IPS-15b (cell line): ENCODE data around the gene SMYD3.

Experiments used
- H3K27me3 ChIP-seq: one replicate; pipeline ENCODE4 v1.6.1; 2013; ENCODE audit warnings: low read length; ENCODE audit not compliant: control insufficient read depth, insufficient read depth
- H3K36me3 ChIP-seq: one replicate; pipeline ENCODE4 v1.6.1; 2013; ENCODE audit warnings: low read length; ENCODE audit not compliant: control insufficient read depth, insufficient read depth
- H3K4me1 ChIP-seq: one replicate; pipeline ENCODE4 v1.6.1; 2013; ENCODE audit warnings: mild to moderate bottlenecking, low read length; ENCODE audit not compliant: control insufficient read depth, insufficient read depth
- H3K4me3 ChIP-seq: one replicate; pipeline ENCODE4 v1.5.1; 2013; ENCODE audit warnings: low read depth, low read length
- H3K9ac ChIP-seq: one replicate; pipeline ENCODE4 v1.6.1; 2013; ENCODE audit warnings: low read depth, mild to moderate bottlenecking, low read length
- H3K9me3 ChIP-seq: one replicate; pipeline ENCODE4 v1.6.1; 2013; ENCODE audit warnings: mild to moderate bottlenecking, low read length; ENCODE audit not compliant: control insufficient read depth, insufficient read depth

The SMYD3 gene

DNA sequence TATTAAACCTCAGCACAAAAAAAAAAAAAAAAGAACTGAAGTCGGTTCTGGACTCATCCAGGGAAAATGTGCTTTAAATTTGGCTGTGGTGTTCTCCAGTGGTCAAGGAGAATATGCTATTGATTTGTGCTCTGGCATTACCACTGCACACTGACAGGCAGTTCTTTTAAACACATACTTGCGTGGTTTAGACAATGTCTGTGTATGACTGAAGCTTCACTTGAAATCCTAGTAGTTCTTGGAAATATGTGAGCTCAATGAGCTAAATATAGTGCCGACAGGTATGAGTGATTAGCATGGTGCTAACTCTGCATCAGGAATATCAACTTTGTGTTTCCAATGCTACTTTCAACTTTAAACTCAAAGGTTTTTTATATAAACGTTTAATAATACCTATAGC, 415.6 kb downstream of the SMYD3 start:
- Histone ChIP-seq H3K36me3 (no peaks in the 10 kb centered on the region), H3K27me3 (no peaks in the 10 kb centered on the region), H3K9ac (no peak overlapping the region), H3K4me3 (no peak overlapping the region), H3K4me1 (no peaks in the 10 kb centered on the region), H3K9me3 (no peaks in the 10 kb centered on the region)

GRCh38 chr1:246086191-246086590, 420.9 kb downstream of the SMYD3 start:
- no peaks in the 10 kb centered on the region for H3K27me3 ChIP-seq
- no peak overlapping the region for H3K9ac ChIP-seq
- H3K4me1 ChIP-seq: no peaks in the 10 kb centered on the region
- H3K4me3 ChIP-seq: no peak overlapping the region
- no peaks in the 10 kb centered on the region for H3K36me3 ChIP-seq
- H3K9me3 ChIP-seq: peaks cover 3% of the 10 kb centered on the region

GRCh38 chr1:246083416-246083815, 423.7 kb downstream of the SMYD3 start:
- Histone ChIP-seq H3K9me3 (peaks cover 3% of the 10 kb centered on the region), H3K9ac (no peak overlapping the region), H3K36me3 (no peaks in the 10 kb centered on the region), H3K27me3 (no peaks in the 10 kb centered on the region), H3K4me3 (no peak overlapping the region), H3K4me1 (no peaks in the 10 kb centered on the region)

- Histone ChIP-seq H3K4me1 (peaks cover under 1% of the 10 kb centered on the region), H3K9ac (no peak overlapping the region), H3K36me3 (no peaks in the 10 kb centered on the region), H3K4me3 (no peak overlapping the region), H3K27me3 (no peaks in the 10 kb centered on the region), H3K9me3 (peaks cover 3% of the 10 kb centered on the region)
Observed at GRCh38 chr1:246081856-246082668, 425.0 kb downstream of the SMYD3 start.

DNA sequence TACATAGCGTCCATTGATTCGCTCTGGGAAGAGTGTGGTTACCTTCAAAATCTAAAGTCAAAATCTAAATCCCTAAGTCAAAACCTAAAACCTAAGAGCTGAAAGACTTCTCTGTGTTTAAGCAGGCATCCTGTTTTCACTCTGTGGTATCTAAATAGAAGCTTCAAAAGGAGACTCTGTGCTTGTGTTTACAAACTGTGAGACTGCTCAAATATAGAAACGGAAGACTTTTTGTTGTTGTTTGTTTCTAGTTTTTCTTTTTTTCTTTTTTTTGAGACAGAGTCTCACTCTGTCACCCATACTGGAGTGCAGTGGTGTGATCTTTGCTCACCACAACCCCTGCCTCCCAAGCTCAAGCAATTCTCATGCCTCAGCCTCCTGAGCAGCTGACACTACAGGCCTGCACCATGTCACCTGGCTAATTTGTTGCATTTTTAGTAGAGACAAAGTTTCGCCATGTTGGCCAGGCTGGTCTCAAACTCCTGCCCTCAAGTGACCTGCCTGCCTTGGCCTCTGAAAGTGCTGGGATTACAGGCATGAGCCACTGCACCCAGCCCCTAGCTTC, 425.9 kb downstream of the SMYD3 start:
- Histone ChIP-seq H3K27me3 (no peaks in the 10 kb centered on the region), H3K4me1 (peaks cover 2% of the 10 kb centered on the region), H3K9me3 (peaks cover 3% of the 10 kb centered on the region), H3K4me3 (no peak overlapping the region), H3K36me3 (no peaks in the 10 kb centered on the region), H3K9ac (no peak overlapping the region)

DNA sequence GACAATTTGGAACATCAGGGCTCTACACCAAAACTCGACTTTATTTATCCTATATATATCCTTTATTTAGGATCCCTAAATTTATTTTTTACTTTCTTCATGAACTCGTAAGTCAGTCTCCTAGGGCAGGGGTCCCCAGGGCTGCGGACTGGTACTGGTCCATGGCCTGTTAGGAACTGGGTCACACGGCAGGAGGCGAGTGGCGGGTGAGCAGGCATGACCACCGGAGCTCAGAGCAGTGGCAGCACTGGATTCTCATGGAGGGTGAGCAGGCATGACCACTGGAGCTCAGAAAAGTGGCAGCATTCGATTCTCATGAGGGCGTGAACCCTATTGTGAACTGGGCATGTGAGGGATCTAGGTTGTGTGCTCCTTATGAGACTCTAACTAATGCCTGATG, 427.0 kb downstream of the SMYD3 start:
- Histone ChIP-seq H3K9me3 (peaks cover 3% of the 10 kb centered on the region), H3K4me3 (no peak overlapping the region), H3K27me3 (no peaks in the 10 kb centered on the region), H3K4me1 (peaks cover 2% of the 10 kb centered on the region), H3K9ac (no peak overlapping the region), H3K36me3 (no peaks in the 10 kb centered on the region)

DNA sequence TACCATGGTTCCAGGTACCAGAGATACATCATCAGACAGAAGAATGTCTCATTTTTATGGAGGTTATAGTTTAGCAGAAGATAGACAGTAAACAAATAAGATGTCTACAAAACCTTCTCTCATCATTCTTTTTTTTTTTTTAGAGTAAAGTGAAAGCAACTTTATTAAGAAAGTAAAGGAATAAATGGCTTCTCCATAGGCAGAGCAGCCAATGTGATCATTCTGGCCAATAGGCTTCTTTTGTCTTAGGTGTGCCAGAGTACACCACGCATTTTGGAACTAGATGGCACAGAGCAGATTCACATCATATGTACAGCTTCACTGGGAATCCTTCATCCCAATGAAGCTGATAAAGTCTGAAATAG, 428.2 kb downstream of the SMYD3 start:
- Histone ChIP-seq H3K9ac (no peak overlapping the region), H3K4me3 (no peak overlapping the region), H3K4me1 (peaks cover 2% of the 10 kb centered on the region), H3K27me3 (no peaks in the 10 kb centered on the region), H3K9me3 (peaks cover 3% of the 10 kb centered on the region), H3K36me3 (no peaks in the 10 kb centered on the region)

GRCh38 chr1:246078126-246078887, 428.8 kb downstream of the SMYD3 start:
- H3K9ac ChIP-seq: no peak overlapping the region
- H3K36me3 ChIP-seq: no peaks in the 10 kb centered on the region
- H3K4me1 ChIP-seq: peaks cover 2% of the 10 kb centered on the region
- H3K4me3 ChIP-seq: no peak overlapping the region
- H3K9me3 ChIP-seq: peaks cover 3% of the 10 kb centered on the region
- H3K27me3 ChIP-seq: no peaks in the 10 kb centered on the region

- no peaks in the 10 kb centered on the region for H3K27me3 ChIP-seq
- peaks cover 2% of the 10 kb centered on the region for H3K4me1 ChIP-seq
- peaks cover 3% of the 10 kb centered on the region for H3K9me3 ChIP-seq
- no peaks in the 10 kb centered on the region for H3K36me3 ChIP-seq
- no peak overlapping the region for H3K4me3 ChIP-seq
- H3K9ac ChIP-seq: no peak overlapping the region
Observed at GRCh38 chr1:246077476-246077875, 429.6 kb downstream of the SMYD3 start.

DNA sequence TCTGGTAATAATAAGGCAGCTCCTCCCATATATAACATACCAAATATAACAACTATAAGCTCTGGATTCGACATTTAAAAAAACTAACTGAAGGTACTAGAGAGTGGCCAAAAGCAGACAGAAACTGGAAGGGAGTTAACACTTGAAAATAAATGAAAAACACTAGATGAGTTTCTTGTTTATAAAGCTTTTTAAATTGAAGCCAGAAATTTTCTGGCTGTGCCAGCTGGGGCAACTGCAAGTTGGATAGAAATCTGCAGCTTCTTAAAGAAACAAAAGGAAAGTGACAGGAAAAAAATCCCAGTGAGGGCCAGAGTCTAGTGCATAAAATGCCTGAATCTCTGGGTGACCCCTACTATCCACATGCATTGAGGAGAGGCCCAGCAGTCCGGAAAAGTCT, 432.7 kb downstream of the SMYD3 start:
- H3K9ac ChIP-seq: no peak overlapping the region
- no peaks in the 10 kb centered on the region for H3K36me3 ChIP-seq
- H3K4me3 ChIP-seq: no peak overlapping the region
- no peaks in the 10 kb centered on the region for H3K27me3 ChIP-seq
- no peaks in the 10 kb centered on the region for H3K9me3 ChIP-seq
- peaks cover 2% of the 10 kb centered on the region for H3K4me1 ChIP-seq

- Histone ChIP-seq H3K4me1 (peaks cover 9% of the 10 kb centered on the region), H3K27me3 (no peaks in the 10 kb centered on the region), H3K4me3 (no peak overlapping the region), H3K36me3 (no peaks in the 10 kb centered on the region), H3K9me3 (no peaks in the 10 kb centered on the region), H3K9ac (no peak overlapping the region)
Observed at GRCh38 chr1:246072456-246072955, 434.6 kb downstream of the SMYD3 start.
